ENCODE data around the gene WNT3. TPM values are rescaled to one million over a fixed set of nuclear protein-coding genes. Genes with fewer than 3 reads are reported as not detected.

The WNT3 gene
- total RNA-seq, 2 experiments from 2014 or later: not detected

- no peak overlapping the region for H3K27ac Mint-ChIP-seq
These were observed 20.7 kb upstream of the WNT3 start for GRCh38 chr17:46839211-46839610.

GRCh38 chr17:46837521-46837920, 19.0 kb upstream of the WNT3 start:
- peaks cover 5% of the 10 kb centered on the region for H3K4me1 Mint-ChIP-seq (ENCODE audit: low read depth)
- ATAC-seq (ENCODE audit: poor library complexity) (no peak), DNase-seq (no peak)
- no peak overlapping the region for H3K4me3 Mint-ChIP-seq
- CTCF ChIA-PET: no interaction called here
- no peaks in the 10 kb centered on the region for H3K36me3 Mint-ChIP-seq (ENCODE audit: low read depth)
- H3K27me3 ChIP-seq (ENCODE audit: control insufficient read depth in 1 of 2, insufficient read depth in 2 of 2, low read length in 2 of 2): peaks cover 16 to 21% of the 10 kb centered on the region in 2 experiments
- no peak overlapping the region for H3K27ac Mint-ChIP-seq
- intact Hi-C loops (cut with DNase I, micrococcal nuclease): no loop called here
- H3K9me3 ChIP-seq (ENCODE audit: control insufficient read depth in 1 of 2, insufficient read depth in 1 of 2, low read length in 2 of 2): peaks cover under 1 to 15% of the 10 kb centered on the region in 2 experiments
- no peak overlapping the region for H3K4me3 ChIP-seq (ENCODE audit: low read length)
- no peaks in the 10 kb centered on the region for H3K36me3 ChIP-seq (ENCODE audit: insufficient read depth, low read length)
- TF ChIP-seq CTCF (IDR thresholded peaks at IDR 0.05): no peak
- no peaks in the 10 kb centered on the region for H3K9me3 Mint-ChIP-seq
- peaks cover 41% of the 10 kb centered on the region for H3K27me3 Mint-ChIP-seq
- H3K4me1 ChIP-seq (ENCODE audit: insufficient read depth, low read length): peaks cover 7% of the 10 kb centered on the region
- H3K27ac ChIP-seq (ENCODE audit: low read depth in 1 of 2, low read length in 2 of 2): no peak overlapping the region
- POLR2A ChIA-PET: no interaction called here

More at GRCh38 chr17:46839211-46839610, 20.7 kb upstream of the WNT3 start:
- Mint-ChIP-seq H3K4me3 (no peak overlapping the region), H3K4me1 (ENCODE audit: low read depth) (peaks cover 5% of the 10 kb centered on the region), H3K36me3 (ENCODE audit: low read depth) (no peaks in the 10 kb centered on the region), H3K27me3 (peaks cover 57% of the 10 kb centered on the region), H3K9me3 (peaks cover 5% of the 10 kb centered on the region)
- Histone ChIP-seq H3K9me3 (ENCODE audit: control insufficient read depth in 1 of 2, insufficient read depth in 1 of 2, low read length in 2 of 2) (peaks cover 11 to 15% of the 10 kb centered on the region in 2 experiments), H3K27ac (ENCODE audit: low read depth in 1 of 2, low read length in 2 of 2) (no peak overlapping the region), H3K27me3 (ENCODE audit: control insufficient read depth in 1 of 2, insufficient read depth in 2 of 2, low read length in 2 of 2) (peaks cover 16 to 26% of the 10 kb centered on the region in 2 experiments), H3K36me3 (ENCODE audit: insufficient read depth, low read length) (no peaks in the 10 kb centered on the region), H3K4me1 (ENCODE audit: insufficient read depth, low read length) (peaks cover 7% of the 10 kb centered on the region), H3K4me3 (ENCODE audit: low read length) (no peak overlapping the region)
- ATAC-seq (ENCODE audit: poor library complexity): no peak
- ChIA-PET CTCF (no interaction called here), POLR2A (no interaction called here)
- TF ChIP-seq CTCF (IDR thresholded peaks at IDR 0.05): no peak
- intact Hi-C loops (cut with DNase I, micrococcal nuclease): no loop called here
- DNase-seq: no peak

GRCh38 chr17:46836500-46836899, 18.0 kb upstream of the WNT3 start:
- peaks cover 0 to 6% of the 10 kb centered on the region in 2 experiments for H3K9me3 ChIP-seq (ENCODE audit: control insufficient read depth in 1 of 2, insufficient read depth in 1 of 2, low read length in 2 of 2)
- ATAC-seq (ENCODE audit: poor library complexity): no peak
- Mint-ChIP-seq H3K9me3 (no peaks in the 10 kb centered on the region), H3K27ac (no peak overlapping the region), H3K36me3 (ENCODE audit: low read depth) (no peaks in the 10 kb centered on the region), H3K4me3 (no peak overlapping the region), H3K4me1 (ENCODE audit: low read depth) (peaks cover 5% of the 10 kb centered on the region), H3K27me3 (peaks cover 33% of the 10 kb centered on the region)
- no peak overlapping the region for H3K27ac ChIP-seq (ENCODE audit: low read depth in 1 of 2, low read length in 2 of 2)
- H3K27me3 ChIP-seq (ENCODE audit: control insufficient read depth in 1 of 2, insufficient read depth in 2 of 2, low read length in 2 of 2): peaks cover 10 to 11% of the 10 kb centered on the region in 2 experiments
- no peak overlapping the region for H3K4me3 ChIP-seq (ENCODE audit: low read length)
- intact Hi-C loops (cut with DNase I, micrococcal nuclease): no loop called here
- ChIA-PET CTCF (interaction anchor here (1.0 kb wide), 1 partner anchor 11 kb away, joined by 3 read pairs; no protein-coding TSS in a partner anchor), POLR2A (no interaction called here)
- no peak for TF ChIP-seq CTCF (IDR thresholded peaks at IDR 0.05)
- H3K4me1 ChIP-seq (ENCODE audit: insufficient read depth, low read length): peaks cover 1% of the 10 kb centered on the region
- DNase-seq: no peak
- no peaks in the 10 kb centered on the region for H3K36me3 ChIP-seq (ENCODE audit: insufficient read depth, low read length)
